Stomach (tissue), 4 donors: Measurements from ENCODE around the gene SDR42E1.

Experiments
- EP300 ChIP-seq: sonication (generic); formaldehyde crosslinking; IDR thresholded peaks from one replicate; pipeline ENCODE4 v1.6.1; 2017; ENCODE audit warnings: antibody characterized with exemption
- POLR2A ChIP-seq, 4 donors: fragments of 450-650 bp; IDR thresholded peaks; one replicate each; pipeline ENCODE4 v1.6.1; 2016; ENCODE audit warnings: antibody characterized with exemption in 4 of 4, control low read depth in 2 of 4, mild to moderate bottlenecking in 1 of 4, moderate library complexity in 1 of 4
- TF ChIP-seq, protein P1 (sequence below), 7 experiments: fragments of 450-650 bp in 4 of 7; fragments of 200-600 bp in 3 of 7; sonication (generic) in 3 of 7; IDR thresholded peaks; one replicate each; pipeline ENCODE4 v1.5.1; 2016 to 2019; ENCODE audit warnings: antibody characterized with exemption in 7 of 7, control low read depth in 2 of 7, mild to moderate bottlenecking in 1 of 7

DNA sequence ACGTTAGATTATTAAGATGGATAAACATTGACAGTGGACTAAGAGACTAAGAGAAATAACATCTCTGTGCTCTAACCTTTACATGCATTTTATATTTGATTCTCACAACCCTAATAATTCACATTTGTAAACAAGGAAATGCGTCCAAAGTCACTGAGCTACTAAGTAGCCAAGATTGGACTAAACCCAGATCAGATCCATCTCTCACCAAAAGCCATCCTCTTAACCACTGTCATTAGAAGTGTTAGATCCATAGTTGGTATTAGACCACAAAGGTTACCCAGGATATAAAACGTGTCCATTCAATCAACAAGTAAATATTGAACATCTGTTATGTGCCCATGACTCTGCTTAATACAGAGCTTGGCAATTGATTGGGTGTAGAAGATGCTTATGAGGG lies 29.0 kb upstream of the SDR42E1 start:
- TF ChIP-seq, protein P1, sequence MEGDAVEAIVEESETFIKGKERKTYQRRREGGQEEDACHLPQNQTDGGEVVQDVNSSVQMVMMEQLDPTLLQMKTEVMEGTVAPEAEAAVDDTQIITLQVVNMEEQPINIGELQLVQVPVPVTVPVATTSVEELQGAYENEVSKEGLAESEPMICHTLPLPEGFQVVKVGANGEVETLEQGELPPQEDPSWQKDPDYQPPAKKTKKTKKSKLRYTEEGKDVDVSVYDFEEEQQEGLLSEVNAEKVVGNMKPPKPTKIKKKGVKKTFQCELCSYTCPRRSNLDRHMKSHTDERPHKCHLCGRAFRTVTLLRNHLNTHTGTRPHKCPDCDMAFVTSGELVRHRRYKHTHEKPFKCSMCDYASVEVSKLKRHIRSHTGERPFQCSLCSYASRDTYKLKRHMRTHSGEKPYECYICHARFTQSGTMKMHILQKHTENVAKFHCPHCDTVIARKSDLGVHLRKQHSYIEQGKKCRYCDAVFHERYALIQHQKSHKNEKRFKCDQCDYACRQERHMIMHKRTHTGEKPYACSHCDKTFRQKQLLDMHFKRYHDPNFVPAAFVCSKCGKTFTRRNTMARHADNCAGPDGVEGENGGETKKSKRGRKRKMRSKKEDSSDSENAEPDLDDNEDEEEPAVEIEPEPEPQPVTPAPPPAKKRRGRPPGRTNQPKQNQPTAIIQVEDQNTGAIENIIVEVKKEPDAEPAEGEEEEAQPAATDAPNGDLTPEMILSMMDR (IDR thresholded peaks at IDR 0.05), result no peak
- TF ChIP-seq EP300 (no peak), POLR2A (IDR thresholded peaks at IDR 0.05) (no peak)
